ENCODE results near the gene MAEA. TPM values are rescaled to one million over a fixed set of nuclear protein-coding genes. Genes with fewer than 3 reads are reported as not detected.
A peak's percentile ranks its signal among the peaks of the same experiment; 100 is the strongest.

Gene MAEA
- total and polyA plus RNA-seq, 2 of the 8 experiments (the other 6 are each of a cell fraction or from before 2014, with no cell fraction given), result 75.8 to 133 TPM

DNA sequence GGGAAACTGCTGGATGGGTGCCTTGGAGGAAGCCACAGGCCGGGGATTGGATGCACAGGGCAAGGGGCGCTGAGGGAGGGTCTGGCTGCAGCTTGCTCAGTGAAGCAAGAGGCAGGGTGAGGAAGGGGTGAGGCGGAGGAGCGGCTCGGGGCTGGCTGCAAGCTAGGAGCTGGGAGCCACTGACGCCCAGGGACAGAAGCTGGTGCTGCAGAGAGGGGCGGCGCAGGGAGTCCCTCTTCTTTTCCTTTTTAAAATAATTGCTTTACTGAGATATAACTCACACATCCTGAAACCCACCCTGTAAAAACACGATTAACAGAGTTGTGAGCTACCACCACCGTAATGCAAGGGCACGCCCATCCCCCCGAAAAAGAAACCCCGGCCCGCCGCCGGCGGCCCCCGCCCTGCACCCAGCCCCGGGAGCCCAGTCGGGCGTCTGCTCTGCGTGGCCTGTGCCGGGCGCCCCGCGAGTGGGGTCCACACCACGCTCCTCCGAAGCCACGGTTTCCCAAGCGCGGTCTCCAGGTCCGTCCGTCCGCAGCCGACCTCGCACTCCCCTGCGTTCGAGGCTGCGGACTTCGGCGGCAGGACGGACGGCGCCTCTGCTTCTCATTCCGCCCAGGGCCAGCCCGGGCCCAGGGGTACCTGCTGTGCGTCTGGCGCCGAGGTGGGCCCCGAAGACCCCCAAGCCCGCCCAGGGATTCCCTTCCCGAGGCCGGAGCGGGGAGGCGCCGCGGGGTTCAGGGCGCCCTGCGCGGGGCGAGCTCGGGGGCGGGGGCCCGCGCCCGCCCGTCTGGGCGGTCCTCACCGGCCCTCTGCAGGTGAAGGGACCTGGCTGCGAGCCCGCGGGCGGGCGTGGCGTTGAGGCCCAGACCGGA, 56.5 kb downstream of the MAEA start (continued):
- TF ChIP-seq HDAC2 (IDR thresholded peaks at IDR 0.05; ENCODE audit: borderline replicate concordance in 1 of 2, low read depth in 2 of 2, low read length in 2 of 2), result 0 out of 4 replicates have a peak, but pooled peaks of 1 of the 2 experiments have one; percentile 31

Data from H1 (cell line).